ENCODE results near the gene EXOC4.

Gene EXOC4

GRCh38 chr7:133619491-133619890, 366.6 kb downstream of the EXOC4 start:
- TF ChIP-seq CTCF (IDR thresholded peaks at IDR 0.05; ENCODE audit: low read length) (no peak), EZH2 (IDR thresholded peaks at IDR 0.05; ENCODE audit: borderline replicate concordance, low read length) (no peak)
- no peaks in the 10 kb centered on the region for H3K27me3 ChIP-seq (ENCODE audit: insufficient read depth, low read length)
- H3K4me2 ChIP-seq (ENCODE audit: low read length), result no peak overlapping the region
- H3K36me3 ChIP-seq (ENCODE audit: insufficient read depth, low read length), result no peaks in the 10 kb centered on the region
- H3K27ac ChIP-seq (ENCODE audit: low read depth, low read length, poor library complexity, severe bottlenecking), result no peak overlapping the region
- no peaks in the 10 kb centered on the region for H3K9me2 ChIP-seq (ENCODE audit: low read depth, low read length)
- no peaks in the 10 kb centered on the region for H3K79me2 ChIP-seq (ENCODE audit: insufficient read depth, low read length)
- H4K20me1 ChIP-seq (ENCODE audit: insufficient read depth, low read length), result no peaks in the 10 kb centered on the region
- H3F3A ChIP-seq (ENCODE audit: insufficient read depth, low read length), result no peaks in the 10 kb centered on the region
- no peaks in the 10 kb centered on the region for H3K9me3 ChIP-seq (ENCODE audit: low read length)
- H3K9ac ChIP-seq (ENCODE audit: low read length), result no peak overlapping the region
- no peaks in the 10 kb centered on the region for H3K4me1 ChIP-seq (ENCODE audit: insufficient read depth, low read length, severe bottlenecking)
- no peak overlapping the region for H2AFZ ChIP-seq (ENCODE audit: low read length)
- H3K4me3 ChIP-seq (ENCODE audit: low read depth, low read length, poor library complexity, severe bottlenecking), result no peak overlapping the region

GRCh38 chr7:133623721-133624120, 370.8 kb downstream of the EXOC4 start:
- Histone ChIP-seq H3K27ac (ENCODE audit: low read depth, low read length, poor library complexity, severe bottlenecking) (no peak overlapping the region), H3K4me1 (ENCODE audit: insufficient read depth, low read length, severe bottlenecking) (no peaks in the 10 kb centered on the region), H3K36me3 (ENCODE audit: insufficient read depth, low read length) (no peaks in the 10 kb centered on the region), H3K27me3 (ENCODE audit: insufficient read depth, low read length) (no peaks in the 10 kb centered on the region), H3K9ac (ENCODE audit: low read length) (no peak overlapping the region), H3K4me2 (ENCODE audit: low read length) (no peak overlapping the region), H3K4me3 (ENCODE audit: low read depth, low read length, poor library complexity, severe bottlenecking) (no peak overlapping the region), H3K9me2 (ENCODE audit: low read depth, low read length) (no peaks in the 10 kb centered on the region), H3K79me2 (ENCODE audit: insufficient read depth, low read length) (no peaks in the 10 kb centered on the region), H3F3A (ENCODE audit: insufficient read depth, low read length) (no peaks in the 10 kb centered on the region), H2AFZ (ENCODE audit: low read length) (no peak overlapping the region), H3K9me3 (ENCODE audit: low read length) (no peaks in the 10 kb centered on the region), H4K20me1 (ENCODE audit: insufficient read depth, low read length) (no peaks in the 10 kb centered on the region)
- TF ChIP-seq CTCF (IDR thresholded peaks at IDR 0.05; ENCODE audit: low read length) (no peak), EZH2 (IDR thresholded peaks at IDR 0.05; ENCODE audit: borderline replicate concordance, low read length) (no peak)

GRCh38 chr7:133625046-133625445, 372.2 kb downstream of the EXOC4 start:
- no peak overlapping the region for H3K4me2 ChIP-seq (ENCODE audit: low read length)
- H3K9me3 ChIP-seq (ENCODE audit: low read length), result no peaks in the 10 kb centered on the region
- H3K27ac ChIP-seq (ENCODE audit: low read depth, low read length, poor library complexity, severe bottlenecking), result no peak overlapping the region
- no peak overlapping the region for H3K4me3 ChIP-seq (ENCODE audit: low read depth, low read length, poor library complexity, severe bottlenecking)
- TF ChIP-seq EZH2 (IDR thresholded peaks at IDR 0.05; ENCODE audit: borderline replicate concordance, low read length), result no peak
- TF ChIP-seq CTCF (IDR thresholded peaks at IDR 0.05; ENCODE audit: low read length), result no peak
- no peaks in the 10 kb centered on the region; the same call in 1 of the 2 replicates for H3K36me3 ChIP-seq (ENCODE audit: insufficient read depth, low read length)
- H3K79me2 ChIP-seq (ENCODE audit: insufficient read depth, low read length), result no peaks in the 10 kb centered on the region
- no peaks in the 10 kb centered on the region for H3K4me1 ChIP-seq (ENCODE audit: insufficient read depth, low read length, severe bottlenecking)
- H3K9ac ChIP-seq (ENCODE audit: low read length), result no peak overlapping the region
- no peaks in the 10 kb centered on the region for H3K9me2 ChIP-seq (ENCODE audit: low read depth, low read length)
- H3K27me3 ChIP-seq (ENCODE audit: insufficient read depth, low read length), result no peaks in the 10 kb centered on the region
- H4K20me1 ChIP-seq (ENCODE audit: insufficient read depth, low read length), result no peaks in the 10 kb centered on the region
- no peak overlapping the region for H2AFZ ChIP-seq (ENCODE audit: low read length)
- no peaks in the 10 kb centered on the region for H3F3A ChIP-seq (ENCODE audit: insufficient read depth, low read length)

Data from OCI-LY1 (cell line).